ENCODE data around the gene NAP1L5. TPM values are rescaled to one million over a fixed set of nuclear protein-coding genes. Genes with fewer than 3 reads are reported as not detected.

Gene NAP1L5
- total RNA-seq, 2 experiments from 2014 or later, result 17.3 to 17.9 TPM

DNA sequence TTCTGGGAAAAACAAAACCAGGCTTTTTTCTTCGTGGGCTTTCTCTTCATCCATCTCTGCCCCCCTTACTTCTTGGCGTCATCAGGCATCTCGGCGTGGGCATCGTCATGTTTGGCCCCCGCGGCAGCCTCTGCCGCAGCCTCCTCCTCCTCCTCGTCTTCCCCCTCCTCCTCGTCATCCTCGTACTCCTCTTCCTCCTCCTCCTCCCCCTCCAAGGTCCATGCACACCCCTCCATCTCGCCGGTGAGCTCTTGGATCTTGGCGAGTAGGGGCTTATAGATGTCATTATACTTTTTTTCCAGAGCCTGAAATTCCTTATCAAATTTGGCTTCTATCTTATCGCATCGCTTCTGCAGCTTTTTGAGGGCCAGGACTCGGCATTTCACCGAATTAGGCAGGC lies 488 bp downstream of the NAP1L5 start:
- no peaks in the 10 kb centered on the region for H3K9me3 Mint-ChIP-seq
- Histone ChIP-seq H3K9me3 (ENCODE audit: control insufficient read depth in 1 of 2, insufficient read depth in 1 of 2, low read length in 2 of 2) (no peaks in the 10 kb centered on the region), H3K4me1 (ENCODE audit: insufficient read depth, low read length) (peaks cover 10% of the 10 kb centered on the region), H3K27ac (ENCODE audit: low read depth in 1 of 2, low read length in 2 of 2) (peak overlapping the region; percentile 3 to 28), H3K4me3 (ENCODE audit: low read length) (peak overlapping the region; percentile 77), H3K36me3 (ENCODE audit: insufficient read depth, low read length) (peaks cover 19% of the 10 kb centered on the region), H3K27me3 (ENCODE audit: control insufficient read depth in 1 of 2, insufficient read depth in 2 of 2, low read length in 2 of 2) (no peaks in the 10 kb centered on the region)
- H3K27ac Mint-ChIP-seq, result peak overlapping the region; percentile 95
- CTCF ChIA-PET, result interaction anchor here (1.3 kb wide), 1 partner anchor 157 kb away, joined by 4 read pairs; no protein-coding TSS in a partner anchor
- intact Hi-C loops (cut with DNase I, micrococcal nuclease), result no loop called here
- DNase-seq (peak in 7 of 14 experiments; percentile 10 to 65 (median 26)), ATAC-seq (ENCODE audit: poor library complexity) (peak; percentile 25)
- H3K36me3 Mint-ChIP-seq (ENCODE audit: low read depth), result peaks cover 72% of the 10 kb centered on the region
- peak overlapping the region; percentile 98 for H3K4me3 Mint-ChIP-seq
- TF ChIP-seq, protein P1, sequence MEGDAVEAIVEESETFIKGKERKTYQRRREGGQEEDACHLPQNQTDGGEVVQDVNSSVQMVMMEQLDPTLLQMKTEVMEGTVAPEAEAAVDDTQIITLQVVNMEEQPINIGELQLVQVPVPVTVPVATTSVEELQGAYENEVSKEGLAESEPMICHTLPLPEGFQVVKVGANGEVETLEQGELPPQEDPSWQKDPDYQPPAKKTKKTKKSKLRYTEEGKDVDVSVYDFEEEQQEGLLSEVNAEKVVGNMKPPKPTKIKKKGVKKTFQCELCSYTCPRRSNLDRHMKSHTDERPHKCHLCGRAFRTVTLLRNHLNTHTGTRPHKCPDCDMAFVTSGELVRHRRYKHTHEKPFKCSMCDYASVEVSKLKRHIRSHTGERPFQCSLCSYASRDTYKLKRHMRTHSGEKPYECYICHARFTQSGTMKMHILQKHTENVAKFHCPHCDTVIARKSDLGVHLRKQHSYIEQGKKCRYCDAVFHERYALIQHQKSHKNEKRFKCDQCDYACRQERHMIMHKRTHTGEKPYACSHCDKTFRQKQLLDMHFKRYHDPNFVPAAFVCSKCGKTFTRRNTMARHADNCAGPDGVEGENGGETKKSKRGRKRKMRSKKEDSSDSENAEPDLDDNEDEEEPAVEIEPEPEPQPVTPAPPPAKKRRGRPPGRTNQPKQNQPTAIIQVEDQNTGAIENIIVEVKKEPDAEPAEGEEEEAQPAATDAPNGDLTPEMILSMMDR (IDR thresholded peaks at IDR 0.05), result no peak
- POLR2A ChIA-PET, result interaction anchor here (1.1 to 1.4 kb wide), 3 partner anchors 29 to 104 kb away, joined by 3 to 5 read pairs (median 3); no protein-coding TSS in a partner anchor
- H3K27me3 Mint-ChIP-seq, result no peaks in the 10 kb centered on the region
- peaks cover 34% of the 10 kb centered on the region for H3K4me1 Mint-ChIP-seq (ENCODE audit: low read depth)

DNA sequence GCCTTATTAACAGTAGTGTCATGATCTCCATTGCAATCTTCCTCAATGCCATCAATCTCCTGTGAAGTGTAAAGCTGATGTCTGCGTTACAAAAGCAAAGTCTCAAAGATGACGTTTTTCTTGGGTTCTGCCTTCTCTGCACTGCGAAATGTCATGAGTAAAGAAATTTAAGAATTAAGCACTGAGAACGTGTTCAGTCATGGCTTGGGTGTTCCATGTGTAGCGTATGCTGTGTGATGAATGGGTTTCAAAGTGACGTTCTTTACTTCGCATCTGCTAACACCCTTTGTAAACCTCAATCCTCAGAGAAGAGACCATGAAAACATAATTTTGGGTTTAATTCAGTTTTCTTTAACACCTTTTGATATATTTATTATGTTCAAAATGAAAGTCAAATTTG lies 999 bp downstream of the NAP1L5 start:
- Mint-ChIP-seq H3K9me3 (no peaks in the 10 kb centered on the region), H3K4me1 (ENCODE audit: low read depth) (peaks cover 34% of the 10 kb centered on the region), H3K4me3 (peak overlapping the region; percentile 98), H3K27ac (peak overlapping the region; percentile 95), H3K36me3 (ENCODE audit: low read depth) (peaks cover 73% of the 10 kb centered on the region), H3K27me3 (no peaks in the 10 kb centered on the region)
- CTCF ChIA-PET, result interaction anchor here (1.3 kb wide), 1 partner anchor 157 kb away, joined by 4 read pairs; no protein-coding TSS in a partner anchor
- POLR2A ChIA-PET, result interaction anchor here (1.4 kb wide), 1 partner anchor 83 kb away, joined by 5 read pairs; no protein-coding TSS in a partner anchor
- intact Hi-C loops (cut with DNase I, micrococcal nuclease), result no loop called here
- ATAC-seq (ENCODE audit: poor library complexity) (peak; percentile 25), DNase-seq (peak in 1 of 14 experiments; percentile 3)
- Histone ChIP-seq H3K36me3 (ENCODE audit: insufficient read depth, low read length) (peaks cover 18% of the 10 kb centered on the region), H3K27me3 (ENCODE audit: control insufficient read depth in 1 of 2, insufficient read depth in 2 of 2, low read length in 2 of 2) (no peaks in the 10 kb centered on the region), H3K9me3 (ENCODE audit: control insufficient read depth in 1 of 2, insufficient read depth in 1 of 2, low read length in 2 of 2) (no peaks in the 10 kb centered on the region), H3K27ac (ENCODE audit: low read depth in 1 of 2, low read length in 2 of 2) (no peak overlapping the region), H3K4me1 (ENCODE audit: insufficient read depth, low read length) (peaks cover 10% of the 10 kb centered on the region), H3K4me3 (ENCODE audit: low read length) (peak overlapping the region; percentile 77)
- TF ChIP-seq, protein P1 (IDR thresholded peaks at IDR 0.05), result no peak

DNA sequence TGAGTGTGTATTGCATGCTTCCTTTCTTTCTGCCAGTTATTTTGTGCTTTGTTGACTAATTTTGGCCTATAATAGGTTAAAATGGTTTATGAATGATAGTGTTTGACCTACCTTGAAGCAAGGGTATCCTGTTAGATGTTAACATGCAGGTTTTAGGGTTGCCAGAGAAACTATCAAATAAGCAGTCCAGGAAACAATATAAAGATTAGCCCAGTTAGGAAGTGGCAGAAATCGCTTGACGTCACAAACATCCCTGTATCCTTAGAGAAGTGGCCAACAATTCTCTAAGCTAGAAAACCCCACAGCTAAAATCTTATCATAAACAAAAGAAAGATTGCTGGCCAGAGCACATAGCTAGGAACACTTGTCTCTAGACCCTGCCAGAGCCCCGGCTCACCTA lies 3.8 kb downstream of the NAP1L5 start:
- ChIA-PET CTCF (no interaction called here), POLR2A (no interaction called here)
- Histone ChIP-seq H3K4me3 (ENCODE audit: low read length) (no peak overlapping the region), H3K4me1 (ENCODE audit: insufficient read depth, low read length) (peaks cover 10% of the 10 kb centered on the region), H3K9me3 (ENCODE audit: control insufficient read depth in 1 of 2, insufficient read depth in 1 of 2, low read length in 2 of 2) (no peaks in the 10 kb centered on the region), H3K27me3 (ENCODE audit: control insufficient read depth in 1 of 2, insufficient read depth in 2 of 2, low read length in 2 of 2) (no peaks in the 10 kb centered on the region), H3K27ac (ENCODE audit: low read depth in 1 of 2, low read length in 2 of 2) (no peak overlapping the region), H3K36me3 (ENCODE audit: insufficient read depth, low read length) (peaks cover 33% of the 10 kb centered on the region)
- Mint-ChIP-seq H3K4me3 (no peak overlapping the region), H3K36me3 (ENCODE audit: low read depth) (peaks cover 78% of the 10 kb centered on the region), H3K27me3 (no peaks in the 10 kb centered on the region), H3K9me3 (no peaks in the 10 kb centered on the region), H3K27ac (peak overlapping the region; percentile 1), H3K4me1 (ENCODE audit: low read depth) (peaks cover 27% of the 10 kb centered on the region)
- ATAC-seq (ENCODE audit: poor library complexity) (no peak), DNase-seq (no peak)
- intact Hi-C loops (cut with DNase I, micrococcal nuclease), result no loop called here
- TF ChIP-seq, protein P1 (IDR thresholded peaks at IDR 0.05), result no peak
